ENCODE data around the gene SHC4. TPM values are rescaled to one million over a fixed set of nuclear protein-coding genes. Genes with fewer than 3 reads are reported as not detected.

The SHC4 gene, protein sequence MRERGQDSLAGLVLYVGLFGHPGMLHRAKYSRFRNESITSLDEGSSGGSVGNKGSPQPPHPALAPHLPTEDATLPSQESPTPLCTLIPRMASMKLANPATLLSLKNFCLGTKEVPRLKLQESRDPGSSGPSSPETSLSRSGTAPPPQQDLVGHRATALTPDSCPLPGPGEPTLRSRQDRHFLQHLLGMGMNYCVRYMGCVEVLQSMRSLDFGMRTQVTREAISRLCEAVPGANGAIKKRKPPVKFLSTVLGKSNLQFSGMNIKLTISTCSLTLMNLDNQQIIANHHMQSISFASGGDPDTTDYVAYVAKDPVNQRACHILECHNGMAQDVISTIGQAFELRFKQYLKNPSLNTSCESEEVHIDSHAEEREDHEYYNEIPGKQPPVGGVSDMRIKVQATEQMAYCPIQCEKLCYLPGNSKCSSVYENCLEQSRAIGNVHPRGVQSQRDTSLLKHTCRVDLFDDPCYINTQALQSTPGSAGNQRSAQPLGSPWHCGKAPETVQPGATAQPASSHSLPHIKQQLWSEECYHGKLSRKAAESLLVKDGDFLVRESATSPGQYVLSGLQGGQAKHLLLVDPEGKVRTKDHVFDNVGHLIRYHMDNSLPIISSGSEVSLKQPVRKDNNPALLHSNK
- 0.10 TPM for total RNA-seq

DNA sequence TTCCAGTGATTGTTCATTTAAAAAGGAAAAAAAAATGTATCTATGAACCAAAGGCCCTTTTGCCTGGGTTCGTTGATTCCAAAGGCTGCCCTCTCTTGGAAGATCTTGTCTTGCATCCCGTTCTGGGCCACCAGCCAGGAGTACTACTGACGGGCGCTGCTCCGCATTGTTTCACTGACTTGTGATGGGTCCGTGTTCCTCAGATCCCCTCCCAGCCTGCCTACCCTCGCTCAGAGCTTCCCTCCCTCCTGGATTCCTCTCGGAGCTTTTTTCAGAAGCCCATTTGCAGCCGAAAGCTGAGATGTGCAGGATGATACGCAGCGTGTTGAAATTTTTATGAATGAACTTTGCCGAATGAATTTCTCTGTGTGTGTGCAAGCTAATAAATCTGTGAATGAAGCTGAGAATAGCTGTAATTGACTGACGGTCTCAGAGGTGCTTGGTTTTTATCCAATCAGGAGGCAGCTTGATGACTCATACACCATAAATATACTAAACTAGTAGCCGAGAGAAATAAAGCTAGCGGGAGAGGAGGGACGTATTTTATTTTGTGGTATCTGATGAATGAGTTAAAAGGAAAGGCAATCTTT lies at the start of gene SHC4:
SHC4 (minus strand) TSS at position 396 of the 590 bp plus-strand sequence. CDS start 904 bp downstream, outside the sequence.
- H3K4me3 ChIP-seq (ENCODE audit: low read length) = peak within 1 kb of the TSS; percentile 4
- H3K27me3 ChIP-seq (ENCODE audit: insufficient read depth, low read length) = peaks cover 30% of the 10 kb centered on the region
- no peaks in the 10 kb centered on the region for H3K9me3 ChIP-seq (ENCODE audit: low read depth, low read length)
- peaks cover 30% of the 10 kb centered on the region for H3K4me1 ChIP-seq (ENCODE audit: insufficient read depth, low read length)

DNA sequence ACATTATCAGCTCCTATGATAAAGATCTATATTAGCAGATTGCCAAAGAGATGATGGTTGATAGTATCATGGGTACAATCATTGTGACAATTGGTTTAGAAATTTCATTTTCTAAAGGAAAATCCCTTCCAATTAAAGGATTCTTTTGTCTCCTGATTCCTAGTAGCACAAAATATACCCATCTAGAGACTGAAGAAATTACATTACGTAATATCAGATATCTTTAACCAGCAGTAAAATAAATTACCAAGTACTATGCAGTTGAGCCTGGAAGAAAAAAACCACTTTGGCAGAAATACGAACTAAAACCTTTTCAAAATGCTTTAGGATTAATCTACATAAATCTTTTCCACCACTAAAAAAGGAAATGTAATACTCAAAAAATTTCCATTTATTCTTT lies 35.6 kb upstream of the SHC4 start:
- H3K4me1 ChIP-seq (ENCODE audit: insufficient read depth, low read length) = no peaks in the 10 kb centered on the region
- no peaks in the 10 kb centered on the region for H3K27me3 ChIP-seq (ENCODE audit: insufficient read depth, low read length)
- no peaks in the 10 kb centered on the region for H3K9me3 ChIP-seq (ENCODE audit: low read depth, low read length)
- no peak overlapping the region for H3K4me3 ChIP-seq (ENCODE audit: low read length)

DNA sequence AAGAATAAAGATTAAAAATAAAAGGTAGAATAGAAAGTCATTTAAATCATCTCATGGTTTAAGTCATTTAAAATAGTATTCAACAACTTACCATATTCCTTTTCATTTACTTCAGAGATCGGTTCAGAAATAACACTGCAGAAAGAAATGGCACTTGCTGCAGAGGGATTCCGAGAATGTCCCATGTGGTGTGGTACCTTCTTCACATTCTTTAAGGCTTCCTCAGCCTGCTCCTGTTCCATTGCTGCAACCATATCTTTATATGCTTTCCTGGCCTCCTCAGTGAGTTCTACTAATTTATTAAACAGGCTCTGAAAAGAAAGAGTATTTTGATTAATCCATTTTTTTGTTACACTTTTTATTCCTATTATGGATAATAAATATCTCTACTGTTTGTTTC lies 32.6 kb upstream of the SHC4 start:
- H3K27me3 ChIP-seq (ENCODE audit: insufficient read depth, low read length) = no peaks in the 10 kb centered on the region
- no peak overlapping the region for H3K4me3 ChIP-seq (ENCODE audit: low read length)
- H3K4me1 ChIP-seq (ENCODE audit: insufficient read depth, low read length) = no peaks in the 10 kb centered on the region
- no peaks in the 10 kb centered on the region for H3K9me3 ChIP-seq (ENCODE audit: low read depth, low read length)

DNA sequence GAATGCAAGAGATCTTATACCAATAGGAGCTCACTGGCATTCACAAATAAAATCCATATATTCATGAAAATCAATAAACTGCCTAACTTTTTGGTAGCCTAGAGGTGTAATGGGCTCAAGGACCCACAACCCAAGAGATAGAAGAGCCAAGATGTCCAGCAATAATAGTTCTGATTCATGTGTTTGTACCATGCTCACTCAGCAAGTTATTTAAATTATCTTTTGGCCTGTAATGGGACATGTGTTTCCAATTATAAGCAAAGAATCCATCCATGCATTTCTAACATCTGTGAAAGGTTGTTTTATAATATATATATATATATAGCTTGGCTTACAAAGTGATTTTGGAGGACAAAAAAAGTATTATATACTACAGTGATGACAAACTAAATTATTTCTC lies 29.7 kb upstream of the SHC4 start:
- Histone ChIP-seq H3K4me1 (ENCODE audit: insufficient read depth, low read length) (no peaks in the 10 kb centered on the region), H3K4me3 (ENCODE audit: low read length) (no peak overlapping the region), H3K9me3 (ENCODE audit: low read depth, low read length) (no peaks in the 10 kb centered on the region), H3K27me3 (ENCODE audit: insufficient read depth, low read length) (no peaks in the 10 kb centered on the region)

DNA sequence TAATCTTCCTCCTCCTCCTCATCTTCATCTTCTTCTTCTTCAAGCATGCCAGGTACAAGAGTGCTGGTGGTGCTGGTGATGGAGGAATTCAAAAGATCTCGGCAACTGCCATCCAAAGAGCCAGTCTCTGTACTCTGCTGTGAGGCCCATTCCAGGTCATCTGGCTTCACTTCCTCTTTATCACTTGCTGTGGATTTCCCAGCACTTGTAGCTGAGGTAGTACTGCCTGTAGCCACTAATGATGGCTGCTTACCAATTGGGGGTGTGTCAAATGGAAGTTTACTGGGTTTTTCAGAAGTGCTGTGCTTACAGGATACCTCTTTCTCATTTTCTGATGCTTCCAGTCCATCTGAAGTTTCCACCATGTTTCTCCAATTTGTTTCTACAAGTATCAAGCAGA lies 28.8 kb upstream of the SHC4 start:
- Histone ChIP-seq H3K4me1 (ENCODE audit: insufficient read depth, low read length) (no peaks in the 10 kb centered on the region), H3K4me3 (ENCODE audit: low read length) (no peak overlapping the region), H3K9me3 (ENCODE audit: low read depth, low read length) (no peaks in the 10 kb centered on the region), H3K27me3 (ENCODE audit: insufficient read depth, low read length) (no peaks in the 10 kb centered on the region)

DNA sequence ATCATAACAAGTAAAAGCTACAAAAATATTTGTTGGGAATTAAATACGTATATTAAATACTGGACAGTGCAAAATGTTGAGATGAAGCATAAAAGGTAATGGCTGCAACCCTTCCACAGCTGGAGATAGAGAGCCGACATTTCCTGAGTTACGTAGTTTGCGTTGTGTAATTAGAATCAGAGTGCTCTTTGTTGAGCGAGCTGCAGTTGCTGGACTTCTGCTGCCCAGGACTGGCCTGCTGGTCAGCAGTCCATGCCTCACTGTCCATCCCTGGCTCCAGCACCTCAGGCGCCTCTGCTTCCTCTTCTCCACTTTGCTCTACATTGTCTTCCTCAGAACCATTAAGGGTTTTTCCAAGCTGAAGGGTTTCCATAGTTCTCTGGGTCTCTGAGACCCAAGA lies 28.4 kb upstream of the SHC4 start:
- no peaks in the 10 kb centered on the region for H3K4me1 ChIP-seq (ENCODE audit: insufficient read depth, low read length)
- no peak overlapping the region for H3K4me3 ChIP-seq (ENCODE audit: low read length)

DNA sequence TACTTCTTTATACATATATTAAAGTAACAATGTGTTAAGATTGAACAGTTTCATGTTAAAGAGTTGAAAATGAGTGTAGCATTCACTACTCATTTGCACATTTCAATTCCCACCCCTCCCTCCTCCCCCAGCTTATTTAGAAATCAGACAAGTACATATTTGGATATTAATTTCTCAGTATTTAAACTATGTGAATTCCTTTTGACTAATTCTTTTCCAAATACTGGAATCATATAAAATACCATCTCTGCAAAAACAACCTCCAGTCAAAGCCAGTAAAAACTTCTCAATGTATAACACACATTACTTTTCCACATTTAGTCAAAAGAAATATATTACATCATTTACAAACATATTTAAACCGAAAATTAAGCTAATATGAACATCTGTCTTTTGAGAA lies 25.5 kb upstream of the SHC4 start:
- H3K27me3 ChIP-seq (ENCODE audit: insufficient read depth, low read length) = no peaks in the 10 kb centered on the region
- no peaks in the 10 kb centered on the region for H3K9me3 ChIP-seq (ENCODE audit: low read depth, low read length)
- H3K4me1 ChIP-seq (ENCODE audit: insufficient read depth, low read length) = no peaks in the 10 kb centered on the region
- no peak overlapping the region for H3K4me3 ChIP-seq (ENCODE audit: low read length)

More for the DNA sequence above, 28.4 kb upstream of the SHC4 start:
- Histone ChIP-seq H3K9me3 (ENCODE audit: low read depth, low read length) (no peaks in the 10 kb centered on the region), H3K27me3 (ENCODE audit: insufficient read depth, low read length) (no peaks in the 10 kb centered on the region)

DNA sequence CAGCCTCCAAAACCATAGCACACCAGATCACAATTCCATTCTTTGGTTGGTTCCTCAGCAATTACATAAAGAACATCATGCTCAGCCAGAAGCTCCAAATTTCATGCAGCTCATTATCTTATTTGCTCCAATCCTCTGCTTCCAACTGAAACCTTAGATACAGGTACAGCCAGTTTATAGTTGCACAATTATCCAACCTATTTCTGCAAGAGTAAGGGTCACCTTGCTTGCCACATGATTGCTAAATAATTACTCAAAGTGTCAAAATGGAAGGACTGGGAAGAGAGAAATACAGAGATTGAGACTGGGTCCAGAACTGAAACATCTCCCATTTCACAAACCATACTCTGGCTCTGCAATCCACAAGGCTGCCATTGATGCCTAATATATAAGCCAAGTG lies 23.4 kb upstream of the SHC4 start:
- no peaks in the 10 kb centered on the region for H3K4me1 ChIP-seq (ENCODE audit: insufficient read depth, low read length)
- H3K9me3 ChIP-seq (ENCODE audit: low read depth, low read length) = no peaks in the 10 kb centered on the region
- H3K27me3 ChIP-seq (ENCODE audit: insufficient read depth, low read length) = no peaks in the 10 kb centered on the region
- H3K4me3 ChIP-seq (ENCODE audit: low read length) = no peak overlapping the region

DNA sequence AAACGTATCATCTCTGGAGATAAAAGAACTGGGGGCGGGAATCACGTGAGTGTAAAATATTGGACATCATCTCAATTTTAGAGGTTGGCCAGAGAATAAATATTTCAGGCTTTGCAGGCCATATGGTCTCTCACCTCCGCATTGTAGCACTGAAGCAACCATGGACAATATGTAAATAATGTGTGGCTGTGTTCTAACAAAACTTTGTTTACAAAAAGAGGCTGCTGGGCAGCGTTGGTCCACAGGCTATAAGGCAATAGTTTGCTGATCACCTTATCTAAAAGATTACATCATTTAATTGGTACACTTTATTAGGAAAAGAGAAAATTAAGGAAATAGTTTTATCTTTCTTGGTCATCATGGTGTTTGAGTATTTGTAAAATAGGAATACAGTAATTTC lies 22.5 kb upstream of the SHC4 start:
- H3K27me3 ChIP-seq (ENCODE audit: insufficient read depth, low read length) = no peaks in the 10 kb centered on the region
- H3K4me3 ChIP-seq (ENCODE audit: low read length) = no peak overlapping the region
- H3K4me1 ChIP-seq (ENCODE audit: insufficient read depth, low read length) = no peaks in the 10 kb centered on the region
- no peaks in the 10 kb centered on the region for H3K9me3 ChIP-seq (ENCODE audit: low read depth, low read length)

DNA sequence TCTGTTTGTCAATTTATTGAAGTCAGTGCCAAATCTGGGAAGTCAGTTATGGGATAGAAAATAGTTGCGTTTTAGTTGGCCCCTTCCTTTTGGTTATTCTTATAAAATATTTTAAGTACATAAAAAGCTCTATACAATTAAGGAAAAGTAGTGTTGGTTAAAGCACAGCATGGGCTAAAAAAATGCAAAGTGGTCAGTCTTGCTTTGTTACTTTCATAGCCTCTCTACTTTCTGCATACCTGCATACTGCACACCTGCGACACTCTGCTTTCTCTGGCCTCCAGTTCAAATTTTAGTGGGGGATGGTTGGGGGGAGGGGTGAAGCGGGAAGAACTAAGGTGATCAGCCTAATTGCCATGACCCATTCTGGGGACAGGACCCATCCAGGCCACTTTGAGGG lies 21.8 kb upstream of the SHC4 start:
- no peaks in the 10 kb centered on the region for H3K4me1 ChIP-seq (ENCODE audit: insufficient read depth, low read length)
- H3K27me3 ChIP-seq (ENCODE audit: insufficient read depth, low read length) = no peaks in the 10 kb centered on the region
- no peaks in the 10 kb centered on the region for H3K9me3 ChIP-seq (ENCODE audit: low read depth, low read length)
- H3K4me3 ChIP-seq (ENCODE audit: low read length) = no peak overlapping the region

DNA sequence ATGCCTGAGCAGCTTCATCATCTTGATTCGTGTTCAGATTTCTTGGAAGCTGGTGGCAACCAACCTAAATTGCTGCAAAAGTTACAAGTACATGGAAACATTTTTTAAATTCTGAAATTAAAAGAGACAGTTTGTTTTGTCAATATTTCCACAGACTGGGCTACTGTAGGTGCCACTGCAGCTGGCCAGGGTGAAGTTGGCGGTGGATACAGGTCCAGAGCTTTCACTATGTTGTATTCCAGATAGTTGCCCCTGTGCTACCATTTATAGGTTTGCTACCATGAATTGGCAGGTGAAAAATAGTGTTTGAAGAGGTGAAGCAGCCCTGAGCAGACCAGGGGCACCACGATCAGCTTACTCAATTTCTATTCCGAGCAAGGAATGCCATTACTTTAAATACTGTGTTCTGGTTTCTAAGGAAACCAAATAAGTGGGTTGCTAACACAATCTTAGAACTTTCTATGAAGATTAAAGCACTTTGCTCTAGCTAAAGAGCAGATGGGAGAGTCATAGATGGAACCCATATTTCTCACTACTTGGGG lies 21.2 kb upstream of the SHC4 start:
- H3K4me1 ChIP-seq (ENCODE audit: insufficient read depth, low read length) = no peaks in the 10 kb centered on the region
- no peaks in the 10 kb centered on the region for H3K27me3 ChIP-seq (ENCODE audit: insufficient read depth, low read length)
- H3K9me3 ChIP-seq (ENCODE audit: low read depth, low read length) = no peaks in the 10 kb centered on the region
- no peak overlapping the region for H3K4me3 ChIP-seq (ENCODE audit: low read length)

DNA sequence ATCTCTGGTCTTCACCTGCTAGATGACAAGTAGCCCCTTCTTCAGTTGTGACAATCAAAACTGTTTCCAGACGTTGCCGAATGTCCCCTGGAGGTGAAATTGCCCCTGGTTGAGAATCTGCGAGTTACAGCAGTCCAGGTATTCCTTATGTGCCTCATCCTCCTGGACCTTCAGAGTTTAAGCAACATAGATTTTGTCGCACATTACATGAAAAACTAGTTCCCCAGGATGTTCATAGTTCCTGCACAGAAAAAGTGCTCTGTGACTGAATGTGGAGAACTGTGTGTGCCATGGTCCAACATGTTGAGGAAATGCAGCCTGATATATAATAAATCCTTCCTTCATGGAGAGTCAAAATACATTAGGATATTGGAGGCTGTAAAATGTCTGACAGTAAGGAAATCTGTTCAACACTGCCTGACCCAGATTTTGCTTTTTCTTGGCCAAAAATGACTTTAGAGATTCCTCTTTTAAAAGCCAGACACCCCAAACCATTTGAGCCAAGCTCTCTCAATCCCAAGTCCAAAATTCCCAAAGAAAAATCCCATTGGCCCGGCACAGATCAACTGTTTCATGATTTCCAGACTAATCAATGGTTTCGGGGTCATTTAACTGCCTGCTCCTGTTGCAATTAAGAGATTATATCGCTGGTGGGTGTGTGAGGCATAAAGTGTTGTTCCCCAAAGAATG lies 20.4 kb upstream of the SHC4 start:
- H3K27me3 ChIP-seq (ENCODE audit: insufficient read depth, low read length) = no peaks in the 10 kb centered on the region
- no peaks in the 10 kb centered on the region for H3K4me1 ChIP-seq (ENCODE audit: insufficient read depth, low read length)
- H3K9me3 ChIP-seq (ENCODE audit: low read depth, low read length) = no peaks in the 10 kb centered on the region
- H3K4me3 ChIP-seq (ENCODE audit: low read length) = no peak overlapping the region

DNA sequence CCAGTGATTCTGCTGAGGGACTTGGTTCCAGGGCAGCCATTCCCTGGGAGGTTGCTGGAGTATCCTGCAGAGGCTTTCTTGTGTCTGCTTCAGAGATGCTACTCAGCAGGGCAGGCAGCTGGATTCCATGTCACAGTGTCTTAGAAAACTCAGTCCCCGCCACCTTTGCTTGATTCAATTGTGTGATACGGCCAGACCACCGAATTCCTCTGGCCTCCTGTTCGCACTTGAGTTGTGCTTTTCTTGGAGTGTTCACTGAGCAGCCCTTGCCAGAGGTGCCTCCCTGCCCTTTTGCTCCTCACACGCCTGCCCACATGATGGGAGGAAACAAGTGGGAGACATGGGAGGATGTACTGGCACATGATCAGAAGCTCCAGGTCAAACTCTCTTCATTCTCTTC lies 19.6 kb upstream of the SHC4 start:
- no peaks in the 10 kb centered on the region for H3K27me3 ChIP-seq (ENCODE audit: insufficient read depth, low read length)
- H3K4me1 ChIP-seq (ENCODE audit: insufficient read depth, low read length) = no peaks in the 10 kb centered on the region
- no peaks in the 10 kb centered on the region for H3K9me3 ChIP-seq (ENCODE audit: low read depth, low read length)
- H3K4me3 ChIP-seq (ENCODE audit: low read length) = no peak overlapping the region

DNA sequence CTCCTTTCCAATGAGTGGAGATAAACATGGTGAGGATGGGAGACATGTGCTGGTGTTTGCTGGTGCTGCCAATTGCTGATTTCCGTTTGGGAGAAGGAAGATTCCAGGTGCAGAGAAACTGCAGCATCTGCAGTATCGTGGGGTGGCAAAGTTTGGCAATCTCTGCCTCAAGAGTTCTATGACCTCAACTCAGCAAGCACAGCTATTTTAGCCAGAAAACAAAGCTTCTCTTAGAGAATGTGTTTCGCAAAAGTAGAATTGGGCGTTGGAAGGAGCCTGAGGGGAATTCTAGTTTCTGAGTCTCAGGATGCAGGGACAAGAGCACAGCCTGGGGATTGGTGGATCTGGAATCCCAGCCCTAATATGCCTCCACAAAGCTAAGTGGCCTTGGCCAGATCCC lies 18.2 kb upstream of the SHC4 start:
- H3K27me3 ChIP-seq (ENCODE audit: insufficient read depth, low read length) = no peaks in the 10 kb centered on the region
- no peaks in the 10 kb centered on the region for H3K9me3 ChIP-seq (ENCODE audit: low read depth, low read length)
- no peaks in the 10 kb centered on the region for H3K4me1 ChIP-seq (ENCODE audit: insufficient read depth, low read length)
- H3K4me3 ChIP-seq (ENCODE audit: low read length) = no peak overlapping the region

DNA sequence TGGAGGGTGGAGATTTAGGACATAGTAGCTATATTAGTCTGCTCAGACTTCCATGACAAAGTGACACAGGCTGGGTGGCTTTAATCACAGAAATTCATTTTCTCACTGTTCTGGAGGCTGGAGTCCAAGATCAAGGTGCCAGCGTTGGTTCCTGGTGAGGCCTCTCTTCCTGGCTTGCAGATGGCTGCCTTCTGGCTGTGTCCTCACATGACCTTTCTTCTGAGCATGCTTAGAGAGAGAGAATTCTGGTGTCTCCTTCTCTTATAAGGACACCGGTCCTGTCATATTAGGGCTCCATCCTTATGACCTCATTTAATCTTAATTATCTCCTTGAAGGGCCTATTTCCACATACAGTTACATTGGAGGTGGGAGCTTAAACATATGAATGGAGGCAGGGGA lies 14.9 kb upstream of the SHC4 start:
- H3K27me3 ChIP-seq (ENCODE audit: insufficient read depth, low read length) = peaks cover 9% of the 10 kb centered on the region
- H3K9me3 ChIP-seq (ENCODE audit: low read depth, low read length) = no peaks in the 10 kb centered on the region
- H3K4me3 ChIP-seq (ENCODE audit: low read length) = no peak overlapping the region
- peaks cover 10% of the 10 kb centered on the region for H3K4me1 ChIP-seq (ENCODE audit: insufficient read depth, low read length)

Data from mononuclear cell (primary cell).